ENCODE data around the gene DNTTIP2. TPM values are rescaled to one million over a fixed set of nuclear protein-coding genes. Genes with fewer than 3 reads are reported as not detected.

The DNTTIP2 gene
- total RNA-seq, 1 experiment from 2014 or later, result 61.5 TPM

DNA sequence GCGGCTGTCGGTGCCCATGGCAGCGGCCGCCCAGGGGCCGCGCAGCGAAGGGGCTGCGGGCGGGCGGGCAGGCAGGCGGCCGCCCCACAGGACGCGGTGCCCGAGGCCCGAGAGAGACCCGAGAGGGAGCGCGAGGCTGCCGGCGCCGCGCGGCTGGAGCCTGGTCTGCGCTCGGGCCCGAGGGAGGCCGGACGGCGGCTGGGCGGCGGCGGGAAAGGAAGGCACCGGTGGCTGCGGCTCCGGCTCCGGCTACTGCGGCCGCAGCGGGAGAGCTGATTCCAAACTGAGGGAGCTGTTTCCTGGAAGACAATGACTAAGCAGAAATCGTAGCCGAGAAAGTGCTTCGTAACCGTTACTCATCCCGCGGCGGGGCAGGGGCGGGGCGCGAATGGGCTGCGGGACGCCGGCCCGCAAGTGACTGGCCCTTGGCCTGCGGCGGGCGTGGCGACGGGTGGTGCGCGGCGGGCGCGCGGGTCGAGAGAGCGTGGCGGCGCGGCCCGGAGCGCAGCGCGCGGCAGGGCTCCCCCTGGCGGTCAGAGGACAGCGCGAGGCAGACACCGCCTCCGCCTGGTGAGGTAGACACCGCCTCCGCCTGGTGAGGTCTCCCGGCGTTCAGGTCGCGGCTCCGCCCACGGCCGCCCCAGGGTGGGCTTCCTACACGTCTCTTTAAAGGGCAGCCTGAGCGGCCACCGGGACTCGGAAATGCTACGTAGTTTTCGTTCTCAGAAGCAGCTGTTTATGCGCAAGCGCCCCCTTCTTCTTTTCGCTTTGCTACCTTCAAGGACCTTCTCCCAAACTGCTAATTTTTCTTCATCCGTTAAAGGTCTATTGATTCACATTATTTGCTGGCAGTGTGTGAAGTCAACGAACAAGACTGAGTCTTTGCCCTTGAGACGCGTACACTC, 30.4 kb upstream of the DNTTIP2 start, which contains the start of gene GCLM (continued):
- no peak for TF ChIP-seq IRF2 (CRISPR knock-in tag; IDR thresholded peaks at IDR 0.05; ENCODE audit: borderline replicate concordance, low read depth)
- TF ChIP-seq, protein P1, sequence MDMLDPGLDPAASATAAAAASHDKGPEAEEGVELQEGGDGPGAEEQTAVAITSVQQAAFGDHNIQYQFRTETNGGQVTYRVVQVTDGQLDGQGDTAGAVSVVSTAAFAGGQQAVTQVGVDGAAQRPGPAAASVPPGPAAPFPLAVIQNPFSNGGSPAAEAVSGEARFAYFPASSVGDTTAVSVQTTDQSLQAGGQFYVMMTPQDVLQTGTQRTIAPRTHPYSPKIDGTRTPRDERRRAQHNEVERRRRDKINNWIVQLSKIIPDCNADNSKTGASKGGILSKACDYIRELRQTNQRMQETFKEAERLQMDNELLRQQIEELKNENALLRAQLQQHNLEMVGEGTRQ (CRISPR knock-in tag; IDR thresholded peaks at IDR 0.05), result peak; percentile 45
- TF ChIP-seq, protein P2, sequence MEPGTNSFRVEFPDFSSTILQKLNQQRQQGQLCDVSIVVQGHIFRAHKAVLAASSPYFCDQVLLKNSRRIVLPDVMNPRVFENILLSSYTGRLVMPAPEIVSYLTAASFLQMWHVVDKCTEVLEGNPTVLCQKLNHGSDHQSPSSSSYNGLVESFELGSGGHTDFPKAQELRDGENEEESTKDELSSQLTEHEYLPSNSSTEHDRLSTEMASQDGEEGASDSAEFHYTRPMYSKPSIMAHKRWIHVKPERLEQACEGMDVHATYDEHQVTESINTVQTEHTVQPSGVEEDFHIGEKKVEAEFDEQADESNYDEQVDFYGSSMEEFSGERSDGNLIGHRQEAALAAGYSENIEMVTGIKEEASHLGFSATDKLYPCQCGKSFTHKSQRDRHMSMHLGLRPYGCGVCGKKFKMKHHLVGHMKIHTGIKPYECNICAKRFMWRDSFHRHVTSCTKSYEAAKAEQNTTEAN (CRISPR knock-in tag; IDR thresholded peaks at IDR 0.05), result no peak
- TF ChIP-seq CBFB (CRISPR knock-in tag; IDR thresholded peaks at IDR 0.05; ENCODE audit: low read depth), result peak; percentile 94
- peak; percentile 65; the same call in 1 of the 2 replicates for TF ChIP-seq KAT7 (CRISPR knock-in tag; IDR thresholded peaks at IDR 0.05; ENCODE audit: borderline replicate concordance)
- TF ChIP-seq OVOL2 (CRISPR knock-in tag; IDR thresholded peaks at IDR 0.05; ENCODE audit: borderline replicate concordance), result no peak
- peak; percentile 83; the same call in 1 of the 2 replicates for TF ChIP-seq TP53 (CRISPR knock-in tag; IDR thresholded peaks at IDR 0.05)
- TF ChIP-seq ETV6 (CRISPR knock-in tag; IDR thresholded peaks at IDR 0.05), result 0 out of 2 replicates have a peak, but pooled peaks have one; percentile 68
- TF ChIP-seq SMAD3 (CRISPR knock-in tag; IDR thresholded peaks at IDR 0.05; ENCODE audit: borderline replicate concordance), result 0 out of 2 replicates have a peak, but pooled peaks have one; percentile 43
- TF ChIP-seq SP1 (CRISPR knock-in tag; conservative IDR thresholded peaks at IDR 0.05), result peak; percentile 94
- 0 out of 2 replicates have a peak, but pooled peaks have one; percentile 77 for TF ChIP-seq NR3C1 (CRISPR knock-in tag; conservative IDR thresholded peaks at IDR 0.05; ENCODE audit: low read depth)
- TF ChIP-seq, protein P3, sequence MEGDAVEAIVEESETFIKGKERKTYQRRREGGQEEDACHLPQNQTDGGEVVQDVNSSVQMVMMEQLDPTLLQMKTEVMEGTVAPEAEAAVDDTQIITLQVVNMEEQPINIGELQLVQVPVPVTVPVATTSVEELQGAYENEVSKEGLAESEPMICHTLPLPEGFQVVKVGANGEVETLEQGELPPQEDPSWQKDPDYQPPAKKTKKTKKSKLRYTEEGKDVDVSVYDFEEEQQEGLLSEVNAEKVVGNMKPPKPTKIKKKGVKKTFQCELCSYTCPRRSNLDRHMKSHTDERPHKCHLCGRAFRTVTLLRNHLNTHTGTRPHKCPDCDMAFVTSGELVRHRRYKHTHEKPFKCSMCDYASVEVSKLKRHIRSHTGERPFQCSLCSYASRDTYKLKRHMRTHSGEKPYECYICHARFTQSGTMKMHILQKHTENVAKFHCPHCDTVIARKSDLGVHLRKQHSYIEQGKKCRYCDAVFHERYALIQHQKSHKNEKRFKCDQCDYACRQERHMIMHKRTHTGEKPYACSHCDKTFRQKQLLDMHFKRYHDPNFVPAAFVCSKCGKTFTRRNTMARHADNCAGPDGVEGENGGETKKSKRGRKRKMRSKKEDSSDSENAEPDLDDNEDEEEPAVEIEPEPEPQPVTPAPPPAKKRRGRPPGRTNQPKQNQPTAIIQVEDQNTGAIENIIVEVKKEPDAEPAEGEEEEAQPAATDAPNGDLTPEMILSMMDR (IDR thresholded peaks at IDR 0.05), result peak; percentile 86
- TF ChIP-seq FOXP1 (CRISPR knock-in tag; IDR thresholded peaks at IDR 0.05; ENCODE audit: borderline replicate concordance), result peak; percentile 72; the same call in 1 of the 2 replicates
- 0 out of 2 replicates have a peak, but pooled peaks have one; percentile 13 for TF ChIP-seq TCF7 (CRISPR knock-in tag; IDR thresholded peaks at IDR 0.05; ENCODE audit: low read depth)
- TF ChIP-seq, protein P4, sequence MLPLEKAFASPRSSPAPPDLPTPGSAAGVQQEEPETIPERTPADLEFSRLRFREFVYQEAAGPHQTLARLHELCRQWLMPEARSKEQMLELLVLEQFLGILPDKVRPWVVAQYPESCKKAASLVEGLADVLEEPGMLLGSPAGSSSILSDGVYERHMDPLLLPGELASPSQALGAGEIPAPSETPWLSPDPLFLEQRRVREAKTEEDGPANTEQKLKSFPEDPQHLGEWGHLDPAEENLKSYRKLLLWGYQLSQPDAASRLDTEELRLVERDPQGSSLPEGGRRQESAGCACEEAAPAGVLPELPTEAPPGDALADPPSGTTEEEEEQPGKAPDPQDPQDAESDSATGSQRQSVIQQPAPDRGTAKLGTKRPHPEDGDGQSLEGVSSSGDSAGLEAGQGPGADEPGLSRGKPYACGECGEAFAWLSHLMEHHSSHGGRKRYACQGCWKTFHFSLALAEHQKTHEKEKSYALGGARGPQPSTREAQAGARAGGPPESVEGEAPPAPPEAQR (CRISPR knock-in tag; IDR thresholded peaks at IDR 0.05), result 0 out of 2 replicates have a peak, but pooled peaks have one; percentile 7
- TF ChIP-seq, protein P5, sequence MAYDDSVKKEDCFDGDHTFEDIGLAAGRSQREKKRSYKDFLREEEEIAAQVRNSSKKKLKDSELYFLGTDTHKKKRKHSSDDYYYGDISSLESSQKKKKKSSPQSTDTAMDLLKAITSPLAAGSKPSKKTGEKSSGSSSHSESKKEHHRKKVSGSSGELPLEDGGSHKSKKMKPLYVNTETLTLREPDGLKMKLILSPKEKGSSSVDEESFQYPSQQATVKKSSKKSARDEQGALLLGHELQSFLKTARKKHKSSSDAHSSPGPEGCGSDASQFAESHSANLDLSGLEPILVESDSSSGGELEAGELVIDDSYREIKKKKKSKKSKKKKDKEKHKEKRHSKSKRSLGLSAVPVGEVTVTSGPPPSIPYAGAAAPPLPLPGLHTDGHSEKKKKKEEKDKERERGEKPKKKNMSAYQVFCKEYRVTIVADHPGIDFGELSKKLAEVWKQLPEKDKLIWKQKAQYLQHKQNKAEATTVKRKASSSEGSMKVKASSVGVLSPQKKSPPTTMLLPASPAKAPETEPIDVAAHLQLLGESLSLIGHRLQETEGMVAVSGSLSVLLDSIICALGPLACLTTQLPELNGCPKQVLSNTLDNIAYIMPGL (CRISPR knock-in tag; IDR thresholded peaks at IDR 0.05), result 0 out of 2 replicates have a peak, but pooled peaks have one; percentile 64
